ENCODE results near the gene SLC16A5. TPM values are rescaled to one million over a fixed set of nuclear protein-coding genes. Genes with fewer than 3 reads are reported as not detected.
A peak's percentile ranks its signal among the peaks of the same experiment; 100 is the strongest.

Gene SLC16A5
- total RNA-seq, 3 donors from 2014 or later = 0.53 to 1.2 (median 0.55) TPM

DNA sequence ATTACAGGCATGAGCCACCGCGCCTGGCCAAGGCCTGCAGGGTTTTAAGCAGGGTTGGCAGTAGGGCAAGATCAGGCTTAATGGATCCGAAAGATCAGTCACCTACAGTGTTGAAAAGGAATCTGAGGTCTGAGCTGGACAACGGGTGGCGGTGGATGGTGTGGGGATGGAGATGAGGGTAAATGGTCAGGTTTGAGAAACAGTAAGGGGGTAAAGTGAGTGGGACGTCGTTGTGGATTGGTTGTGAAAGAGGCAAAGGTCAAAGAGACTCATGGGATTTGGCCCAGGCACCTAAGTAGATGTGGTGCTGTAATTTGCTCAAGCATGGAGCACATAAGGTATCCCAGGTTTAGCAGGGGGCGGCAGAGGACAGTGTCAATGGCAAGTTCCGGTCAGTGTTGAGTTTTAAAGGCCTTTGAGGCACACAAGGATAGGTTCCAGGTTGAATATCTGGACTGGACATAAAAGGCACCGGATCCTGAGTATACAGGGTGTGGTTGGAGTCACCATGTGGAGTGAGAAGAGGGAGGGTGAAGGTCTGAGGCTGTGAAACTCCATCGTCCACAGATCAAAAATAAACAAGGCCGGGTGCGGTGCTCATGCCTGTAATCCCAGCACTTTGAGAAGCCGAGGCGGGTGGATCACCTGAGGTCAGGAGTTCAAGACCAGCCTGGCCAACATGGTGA lies 1.1 kb upstream of the SLC16A5 start:
- peak overlapping the region; percentile 74 for H3K4me3 Mint-ChIP-seq
- no peak for ATAC-seq

GRCh38 chr17:75087182-75087557 lies 584 bp upstream of the SLC16A5 start:
- Mint-ChIP-seq H3K27me3 (ENCODE audit: low read depth) (peaks cover 1% of the 10 kb centered on the region), H3K36me3 (ENCODE audit: insufficient read depth) (no peaks in the 10 kb centered on the region), H3K4me3 (peak overlapping the region; percentile 74), H3K4me1 (ENCODE audit: low read depth) (peaks cover 51% of the 10 kb centered on the region), H3K9me3 (no peaks in the 10 kb centered on the region)
- DNase-seq (no peak), ATAC-seq (no peak)

More for the DNA sequence above, 1.1 kb upstream of the SLC16A5 start:
- H3K27me3 Mint-ChIP-seq (ENCODE audit: low read depth) = peaks cover 1% of the 10 kb centered on the region
- H3K4me1 Mint-ChIP-seq (ENCODE audit: low read depth) = peaks cover 47% of the 10 kb centered on the region
- no peaks in the 10 kb centered on the region for H3K9me3 Mint-ChIP-seq
- DNase-seq = no peak
- H3K36me3 Mint-ChIP-seq (ENCODE audit: insufficient read depth) = no peaks in the 10 kb centered on the region

GRCh38 chr17:75088465-75089417 lies 987 bp downstream of the SLC16A5 start:
- peak overlapping the region; percentile 77 for H3K4me3 Mint-ChIP-seq
- no peaks in the 10 kb centered on the region for H3K36me3 Mint-ChIP-seq (ENCODE audit: insufficient read depth)
- H3K27me3 Mint-ChIP-seq (ENCODE audit: low read depth) = peaks cover 1% of the 10 kb centered on the region
- peaks cover 50% of the 10 kb centered on the region for H3K4me1 Mint-ChIP-seq (ENCODE audit: low read depth)
- ATAC-seq (peak; percentile 28 to 50), DNase-seq (no peak)
- no peaks in the 10 kb centered on the region for H3K9me3 Mint-ChIP-seq

- H3K4me3 Mint-ChIP-seq = no peak overlapping the region
- H3K9me3 Mint-ChIP-seq = no peaks in the 10 kb centered on the region
- ATAC-seq (no peak), DNase-seq (no peak)
- no peaks in the 10 kb centered on the region for H3K36me3 Mint-ChIP-seq (ENCODE audit: insufficient read depth)
- peaks cover 43% of the 10 kb centered on the region for H3K4me1 Mint-ChIP-seq (ENCODE audit: low read depth)
- H3K27me3 Mint-ChIP-seq (ENCODE audit: low read depth) = peaks cover 1% of the 10 kb centered on the region
Observed at GRCh38 chr17:75090871-75091854, 3.4 kb downstream of the SLC16A5 start.

DNA sequence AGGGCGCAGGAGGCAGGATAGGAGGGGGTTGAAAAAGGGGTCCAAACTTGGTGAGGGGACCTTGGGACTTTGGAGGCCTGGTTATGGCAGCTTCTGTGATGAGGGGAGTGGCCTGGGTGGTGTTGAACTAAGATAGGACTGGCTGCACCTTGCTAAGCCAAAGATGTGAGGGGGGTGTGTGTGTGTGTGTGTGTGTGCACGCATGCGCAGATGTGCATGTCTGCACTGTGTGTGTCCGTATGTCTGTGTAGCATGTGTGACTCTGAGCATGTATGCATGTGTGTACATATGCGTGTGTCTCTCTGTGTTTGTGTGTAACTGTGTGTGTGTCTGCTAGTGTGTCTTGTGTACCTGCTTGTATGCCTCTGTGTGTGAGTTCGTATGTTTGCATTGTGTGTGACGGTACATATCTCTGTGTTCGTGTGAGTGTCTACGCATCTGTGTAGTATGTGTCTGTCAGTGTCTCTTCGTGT lies 4.1 kb downstream of the SLC16A5 start:
- Mint-ChIP-seq H3K4me3 (no peak overlapping the region), H3K9me3 (no peaks in the 10 kb centered on the region), H3K4me1 (ENCODE audit: low read depth) (peaks cover 37% of the 10 kb centered on the region), H3K27me3 (ENCODE audit: low read depth) (peaks cover 1% of the 10 kb centered on the region), H3K36me3 (ENCODE audit: insufficient read depth) (no peaks in the 10 kb centered on the region)
- ATAC-seq (no peak), DNase-seq (no peak)

DNA sequence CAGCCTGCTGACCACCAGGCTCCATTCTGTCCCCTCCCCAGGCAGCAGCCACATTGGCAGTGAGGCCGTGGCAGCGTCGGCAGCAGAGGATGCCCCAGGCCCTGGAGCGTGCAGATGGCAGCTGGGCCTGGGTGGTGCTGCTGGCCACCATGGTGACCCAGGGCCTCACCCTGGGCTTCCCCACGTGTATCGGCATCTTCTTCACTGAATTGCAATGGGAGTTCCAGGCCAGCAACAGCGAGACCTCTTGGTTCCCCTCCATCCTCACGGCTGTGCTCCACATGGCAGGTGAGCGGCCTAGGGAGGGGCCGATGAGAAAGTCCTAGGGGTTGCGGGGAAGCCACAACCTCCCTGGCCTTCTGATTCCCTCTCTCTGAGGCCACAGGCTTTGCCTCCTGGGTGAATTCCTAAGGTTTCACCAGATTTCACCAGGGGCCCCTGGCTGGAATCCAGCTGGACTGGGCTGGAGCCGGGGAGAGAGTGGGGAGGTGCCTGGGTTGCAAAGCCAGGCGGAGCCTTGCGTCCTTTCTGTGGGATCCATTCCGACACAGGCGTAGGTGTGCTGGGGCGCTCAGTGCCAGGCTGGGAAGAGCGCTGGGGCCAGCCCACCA lies 5.9 kb downstream of the SLC16A5 start:
- ATAC-seq (no peak), DNase-seq (no peak)
- peaks cover 1% of the 10 kb centered on the region for H3K27me3 Mint-ChIP-seq (ENCODE audit: low read depth)
- no peak overlapping the region for H3K4me3 Mint-ChIP-seq
- no peaks in the 10 kb centered on the region for H3K9me3 Mint-ChIP-seq
- H3K36me3 Mint-ChIP-seq (ENCODE audit: insufficient read depth) = no peaks in the 10 kb centered on the region
- H3K4me1 Mint-ChIP-seq (ENCODE audit: low read depth) = peaks cover 27% of the 10 kb centered on the region

- ATAC-seq (no peak), DNase-seq (no peak)
- H3K4me3 Mint-ChIP-seq = no peak overlapping the region
- no peaks in the 10 kb centered on the region for H3K9me3 Mint-ChIP-seq
- H3K36me3 Mint-ChIP-seq (ENCODE audit: insufficient read depth) = no peaks in the 10 kb centered on the region
- peaks cover 1% of the 10 kb centered on the region for H3K27me3 Mint-ChIP-seq (ENCODE audit: low read depth)
- H3K4me1 Mint-ChIP-seq (ENCODE audit: low read depth) = peaks cover 15% of the 10 kb centered on the region
Observed at GRCh38 chr17:75094871-75095399, 7.2 kb downstream of the SLC16A5 start.

GRCh38 chr17:75096082-75096625 lies 8.4 kb downstream of the SLC16A5 start:
- DNase-seq = no peak
- no peaks in the 10 kb centered on the region for H3K9me3 Mint-ChIP-seq
- no peak overlapping the region for H3K4me3 Mint-ChIP-seq
- no peak for ATAC-seq
- peaks cover 1% of the 10 kb centered on the region for H3K27me3 Mint-ChIP-seq (ENCODE audit: low read depth)
- H3K4me1 Mint-ChIP-seq (ENCODE audit: low read depth) = peaks cover 8% of the 10 kb centered on the region
- H3K36me3 Mint-ChIP-seq (ENCODE audit: insufficient read depth) = no peaks in the 10 kb centered on the region

- no peaks in the 10 kb centered on the region for H3K9me3 Mint-ChIP-seq
- no peaks in the 10 kb centered on the region for H3K27me3 Mint-ChIP-seq (ENCODE audit: low read depth)
- ATAC-seq (no peak), DNase-seq (no peak)
- no peaks in the 10 kb centered on the region for H3K4me1 Mint-ChIP-seq (ENCODE audit: low read depth)
- no peak overlapping the region for H3K4me3 Mint-ChIP-seq
- no peaks in the 10 kb centered on the region for H3K36me3 Mint-ChIP-seq (ENCODE audit: insufficient read depth)
Observed at GRCh38 chr17:75097865-75098264, 10.1 kb downstream of the SLC16A5 start.

DNA sequence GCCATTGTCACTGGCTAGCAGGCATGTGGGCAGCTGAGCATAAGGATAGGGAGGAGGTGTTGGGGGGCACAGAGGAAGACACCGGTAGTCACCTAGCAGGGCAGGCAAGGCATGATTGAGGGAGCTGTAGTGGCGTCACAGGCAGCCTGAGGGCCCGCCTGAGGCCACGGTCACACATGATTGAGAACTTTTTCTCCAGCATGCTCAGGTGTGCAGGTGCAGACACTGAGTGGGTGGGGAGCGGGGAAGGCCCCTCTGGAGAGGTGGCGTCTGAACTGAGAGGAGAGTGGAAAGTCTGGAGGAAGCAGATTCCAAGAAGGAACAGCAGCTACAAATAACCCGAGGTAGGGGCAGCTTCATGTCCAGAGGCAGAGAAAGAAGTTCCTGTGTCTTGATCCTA lies 11.1 kb downstream of the SLC16A5 start:
- no peaks in the 10 kb centered on the region for H3K4me1 Mint-ChIP-seq (ENCODE audit: low read depth)
- no peaks in the 10 kb centered on the region for H3K36me3 Mint-ChIP-seq (ENCODE audit: insufficient read depth)

GRCh38 chr17:75099881-75100595 lies 12.3 kb downstream of the SLC16A5 start:
- DNase-seq = no peak
- Mint-ChIP-seq H3K4me3 (no peak overlapping the region), H3K4me1 (ENCODE audit: low read depth) (no peaks in the 10 kb centered on the region), H3K36me3 (ENCODE audit: insufficient read depth) (no peaks in the 10 kb centered on the region), H3K9me3 (no peaks in the 10 kb centered on the region), H3K27me3 (ENCODE audit: low read depth) (no peaks in the 10 kb centered on the region)
- no peak for ATAC-seq

More for the DNA sequence above, 11.1 kb downstream of the SLC16A5 start:
- no peaks in the 10 kb centered on the region for H3K27me3 Mint-ChIP-seq (ENCODE audit: low read depth)
- DNase-seq (no peak), ATAC-seq (no peak)
- H3K4me3 Mint-ChIP-seq = no peak overlapping the region
- H3K9me3 Mint-ChIP-seq = no peaks in the 10 kb centered on the region

GRCh38 chr17:75102385-75102821 lies 14.6 kb downstream of the SLC16A5 start:
- no peak for ATAC-seq
- Mint-ChIP-seq H3K4me1 (ENCODE audit: low read depth) (no peaks in the 10 kb centered on the region), H3K4me3 (no peak overlapping the region), H3K9me3 (no peaks in the 10 kb centered on the region), H3K27me3 (ENCODE audit: low read depth) (no peaks in the 10 kb centered on the region), H3K36me3 (ENCODE audit: insufficient read depth) (no peaks in the 10 kb centered on the region)
- DNase-seq = no peak
